ENCODE measurements around the gene KCNB1.
"Not testable (repeated sequence)": the region's sequence is repeated elsewhere in the genome, so short reads cannot be mapped to it uniquely, and the experiment has no call there.

Gene KCNB1

DNA sequence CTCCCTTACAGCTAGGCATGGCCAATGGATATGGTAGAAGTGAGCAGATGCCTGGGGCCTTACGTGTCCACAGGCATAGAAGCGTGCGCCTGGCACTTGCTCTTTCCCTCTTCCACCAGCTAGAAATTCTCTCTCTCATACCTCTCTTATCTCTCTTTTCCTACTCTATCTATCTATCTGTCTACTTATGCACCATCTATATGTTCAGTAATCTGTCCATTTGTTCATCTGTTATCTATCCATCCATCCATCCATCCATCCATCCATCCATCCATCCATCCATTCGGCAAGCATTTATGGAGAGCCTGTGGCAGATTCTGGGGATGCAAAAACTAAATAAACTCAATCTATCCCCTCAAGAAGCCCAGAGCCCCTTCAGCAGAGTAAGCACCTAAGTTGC is 70.2 kb downstream of the KCNB1 start:
- H3K4me3 ChIP-seq (ENCODE audit: low read depth, low read length), result no peak overlapping the region

DNA sequence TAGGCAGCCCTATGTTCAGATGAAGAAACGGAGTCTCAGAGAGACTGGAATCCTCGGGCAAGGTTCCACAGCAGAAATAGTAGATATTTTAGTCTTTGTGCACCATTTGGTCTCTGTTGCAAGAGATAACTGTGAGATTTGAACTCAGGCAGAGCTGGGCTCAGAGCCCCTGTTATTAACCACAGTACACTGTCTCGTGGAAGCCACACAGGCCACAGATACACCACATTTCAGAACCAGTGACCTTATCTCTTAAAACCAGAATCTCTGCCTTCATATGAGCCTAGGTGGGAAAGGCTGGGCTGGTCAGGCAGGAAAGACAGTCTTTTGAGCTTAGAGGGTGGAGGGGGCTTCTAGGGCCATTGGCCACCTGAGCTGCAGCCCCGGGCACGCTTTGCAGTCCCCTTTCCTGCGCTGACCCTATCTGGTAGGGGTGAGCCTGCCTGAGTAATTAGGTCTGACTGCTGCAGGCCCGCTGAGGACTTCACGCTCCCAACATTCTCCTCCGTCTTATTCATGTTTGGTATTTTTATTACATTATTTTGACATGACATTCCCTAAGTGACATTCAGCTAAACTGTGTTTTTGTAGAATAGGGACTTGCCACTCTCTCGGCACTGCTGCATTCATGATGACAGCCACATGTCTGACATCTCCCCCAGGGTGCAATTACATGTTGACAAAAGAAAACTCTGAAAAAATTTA is 71.1 kb downstream of the KCNB1 start:
- H3K4me3 ChIP-seq (ENCODE audit: low read depth, low read length), result no peak overlapping the region

GRCh38 chr20:49409975-49410621 is 72.4 kb downstream of the KCNB1 start:
- H3K4me3 ChIP-seq (ENCODE audit: low read depth, low read length), result not testable (repeated sequence)

DNA sequence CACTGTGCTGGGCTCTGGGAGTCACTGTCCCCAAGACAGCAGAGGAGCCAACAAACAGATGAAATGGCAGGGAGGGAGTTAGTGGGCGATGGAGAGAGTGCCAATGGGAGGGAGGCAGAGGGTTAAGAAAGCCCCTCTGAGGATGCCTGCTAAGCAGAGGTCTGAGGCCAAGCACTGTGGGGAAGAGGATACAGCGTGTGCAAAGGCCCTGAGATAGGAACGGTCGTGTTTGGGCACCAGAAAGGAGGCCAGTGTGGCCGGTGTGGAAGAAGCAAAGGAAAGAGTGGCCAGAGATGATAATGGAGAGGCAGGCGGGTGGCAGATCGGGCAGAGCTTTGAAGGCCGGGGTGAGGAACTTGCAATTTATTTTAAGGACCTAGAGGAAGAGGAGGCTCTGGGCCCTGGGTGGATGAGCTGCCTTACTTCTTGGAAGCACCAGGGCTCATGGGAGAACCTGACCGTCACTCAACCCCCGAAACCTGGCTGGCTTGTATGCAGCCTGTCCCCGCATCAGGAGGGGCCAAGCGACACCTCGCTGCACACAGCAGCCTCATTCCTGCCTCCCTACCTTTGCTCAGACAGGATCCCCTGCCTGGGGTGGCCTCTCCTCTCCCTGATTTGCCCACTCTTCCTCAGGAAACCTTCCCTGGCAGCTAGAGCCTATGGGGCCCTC is 73.0 kb downstream of the KCNB1 start:
- no peak overlapping the region for H3K4me3 ChIP-seq (ENCODE audit: low read depth, low read length)

GRCh38 chr20:49408509-49409104 is 73.9 kb downstream of the KCNB1 start:
- H3K4me3 ChIP-seq (ENCODE audit: low read depth, low read length), result no peak overlapping the region

- H3K4me3 ChIP-seq (ENCODE audit: low read depth, low read length), result no peak overlapping the region
Observed at GRCh38 chr20:49406666-49407065, 75.8 kb downstream of the KCNB1 start.

DNA sequence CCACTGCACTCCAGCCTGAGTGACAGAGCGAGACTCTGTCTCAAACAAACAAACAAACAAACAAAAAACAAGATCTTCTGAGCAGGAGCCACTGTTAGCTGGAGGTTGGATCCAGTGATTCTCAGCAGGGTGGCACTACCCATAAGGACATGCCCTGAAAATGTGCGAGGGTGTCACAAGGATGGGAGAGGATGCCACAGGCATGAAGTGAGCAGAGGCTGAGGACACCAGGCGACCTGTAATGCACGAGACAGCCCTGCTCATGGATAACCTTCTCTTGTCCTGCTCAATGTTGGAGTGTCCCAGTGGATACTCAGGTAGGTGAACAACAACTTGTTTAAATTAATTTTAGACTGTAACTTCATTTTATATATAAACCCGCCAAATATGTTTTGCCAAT is 76.8 kb downstream of the KCNB1 start:
- H3K4me3 ChIP-seq (ENCODE audit: low read depth, low read length), result no peak overlapping the region

- no peak overlapping the region for H3K4me3 ChIP-seq (ENCODE audit: low read depth, low read length)
Observed at GRCh38 chr20:49405062-49405683, 77.3 kb downstream of the KCNB1 start.

GRCh38 chr20:49404461-49404860 is 78.0 kb downstream of the KCNB1 start:
- H3K4me3 ChIP-seq (ENCODE audit: low read depth, low read length), result no peak overlapping the region

DNA sequence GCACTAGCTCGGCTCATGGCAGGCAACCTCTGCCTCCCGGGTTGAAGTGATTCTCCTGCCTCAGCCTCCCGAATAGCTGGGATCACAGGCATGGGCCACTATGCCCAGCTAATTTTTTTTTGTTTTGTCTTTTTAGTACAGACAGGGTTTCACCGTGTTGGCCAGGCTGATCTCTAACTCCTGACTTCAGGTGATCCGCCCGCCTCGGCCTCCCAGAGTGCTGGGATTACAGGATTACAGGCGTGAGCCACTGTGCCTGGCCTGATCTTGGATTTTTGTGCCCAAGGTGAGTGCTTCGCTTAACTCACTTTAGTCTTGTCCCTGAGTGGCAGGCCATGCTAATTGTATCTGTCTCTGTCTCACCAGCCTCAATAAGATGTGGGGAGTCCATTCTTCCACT is 78.6 kb downstream of the KCNB1 start:
- no peak overlapping the region for H3K4me3 ChIP-seq (ENCODE audit: low read depth, low read length)

DNA sequence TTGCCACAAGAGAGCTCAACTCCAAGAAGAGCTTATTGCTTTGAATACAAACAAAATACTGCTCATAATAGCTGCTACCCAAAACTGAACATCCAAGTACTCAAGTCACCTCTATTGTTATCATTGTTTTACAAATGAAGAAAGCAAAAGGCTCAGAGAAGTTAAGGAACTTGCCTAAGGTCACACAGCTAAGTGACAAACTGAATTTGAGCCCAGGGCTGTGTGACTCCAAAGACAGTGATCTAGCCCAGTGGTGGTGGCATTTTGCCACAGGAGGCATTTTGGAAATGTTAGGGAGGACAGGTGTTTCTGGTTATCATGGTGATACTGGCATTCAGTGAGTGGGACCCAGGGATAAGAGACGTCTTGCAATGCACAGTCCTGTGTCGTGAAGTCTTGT is 79.5 kb downstream of the KCNB1 start:
- H3K4me3 ChIP-seq (ENCODE audit: low read depth, low read length), result no peak overlapping the region

DNA sequence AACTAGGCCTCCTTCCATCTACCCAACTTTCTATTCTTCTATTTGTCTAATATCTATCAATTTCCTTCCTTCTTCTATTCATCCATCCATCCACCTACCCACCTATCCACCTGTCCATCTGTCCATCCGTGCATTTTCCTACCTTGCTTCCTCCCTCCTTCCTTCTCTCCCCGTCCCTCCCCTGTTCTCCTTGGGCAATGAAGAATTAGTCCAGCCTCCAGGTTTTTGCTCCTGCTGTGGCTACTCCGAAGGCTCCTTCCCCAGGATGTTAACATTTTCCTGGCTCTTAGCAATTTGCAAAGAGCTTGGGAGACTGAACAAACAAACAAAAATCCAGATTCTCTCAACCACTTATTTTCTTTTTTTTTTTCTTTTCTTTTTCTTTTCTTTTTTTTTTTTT is 81.6 kb downstream of the KCNB1 start:
- H3K4me3 ChIP-seq (ENCODE audit: low read depth, low read length), result no peak overlapping the region

GRCh38 chr20:49400410-49400809 is 82.1 kb downstream of the KCNB1 start:
- no peak overlapping the region for H3K4me3 ChIP-seq (ENCODE audit: low read depth, low read length)

DNA sequence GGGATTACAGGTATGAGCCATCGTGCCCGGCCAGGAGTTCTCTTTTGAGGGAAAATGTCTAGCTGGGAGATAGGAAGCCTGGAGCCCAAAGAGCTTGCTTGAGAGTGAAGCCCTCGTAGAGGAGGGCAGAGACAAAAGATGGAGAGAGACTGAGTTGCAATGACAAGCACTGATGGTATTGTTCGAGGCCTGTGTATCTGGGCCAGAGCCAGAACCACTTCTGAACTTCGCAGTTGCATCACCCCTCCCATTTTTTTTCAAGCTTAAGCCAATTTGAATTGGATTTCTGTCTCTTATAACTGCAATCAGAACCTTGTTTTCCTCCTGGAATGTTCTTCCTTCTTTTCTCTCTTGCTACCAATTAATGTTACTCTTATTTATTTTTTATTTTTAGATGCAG is 83.1 kb downstream of the KCNB1 start:
- no peak overlapping the region for H3K4me3 ChIP-seq (ENCODE audit: low read depth, low read length)

GRCh38 chr20:49398401-49399144 is 83.9 kb downstream of the KCNB1 start:
- H3K4me3 ChIP-seq (ENCODE audit: low read depth, low read length), result no peak overlapping the region

DNA sequence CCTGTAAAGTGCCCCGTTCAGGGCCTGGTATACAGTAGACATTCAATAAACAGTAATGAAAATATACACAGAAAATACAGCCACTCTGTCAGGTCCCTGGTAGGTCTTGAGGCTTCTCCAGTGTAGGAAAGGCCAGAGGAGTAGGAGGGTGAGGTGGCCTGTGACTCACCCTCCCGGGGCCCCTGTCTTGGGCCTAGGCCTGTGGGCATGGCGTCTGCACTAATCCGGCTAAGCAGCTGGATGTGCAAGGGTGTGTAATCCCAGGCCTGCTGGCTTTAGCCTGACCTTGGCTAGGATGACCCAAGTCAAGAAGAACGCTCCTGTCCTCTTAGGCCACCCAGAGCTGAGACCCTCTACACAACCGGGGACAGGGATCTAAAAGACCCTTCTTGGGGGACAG is 84.9 kb downstream of the KCNB1 start:
- H3K4me3 ChIP-seq (ENCODE audit: low read depth, low read length), result no peak overlapping the region

- no peak overlapping the region for H3K4me3 ChIP-seq (ENCODE audit: low read depth, low read length)
Observed at GRCh38 chr20:49396230-49396629, 86.2 kb downstream of the KCNB1 start.

GRCh38 chr20:49395659-49396058 is 86.8 kb downstream of the KCNB1 start:
- H3K4me3 ChIP-seq (ENCODE audit: low read depth, low read length), result no peak overlapping the region

- H3K4me3 ChIP-seq (ENCODE audit: low read depth, low read length), result no peak overlapping the region
Observed at GRCh38 chr20:49395183-49395582, 87.3 kb downstream of the KCNB1 start.

DNA sequence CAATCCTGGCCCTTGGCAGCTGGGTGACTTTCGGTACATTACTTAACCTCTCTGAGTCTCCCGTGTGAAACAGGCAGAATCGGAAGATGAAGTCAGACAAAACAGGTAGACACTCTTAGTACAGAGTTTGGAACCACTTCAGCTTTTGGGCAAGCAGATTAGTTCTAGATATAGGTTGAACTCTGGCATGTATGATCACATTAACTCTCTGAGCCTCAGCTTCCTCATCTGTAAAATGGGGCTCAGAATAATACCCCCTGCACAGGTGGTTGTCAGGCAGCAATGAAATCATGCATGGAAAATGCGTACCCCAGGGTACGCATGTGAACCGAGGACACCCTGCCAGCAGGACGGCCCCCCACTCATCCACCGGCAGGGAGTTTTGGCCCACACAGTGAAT is 87.7 kb downstream of the KCNB1 start:
- no peak overlapping the region for H3K4me3 ChIP-seq (ENCODE audit: low read depth, low read length)

DNA sequence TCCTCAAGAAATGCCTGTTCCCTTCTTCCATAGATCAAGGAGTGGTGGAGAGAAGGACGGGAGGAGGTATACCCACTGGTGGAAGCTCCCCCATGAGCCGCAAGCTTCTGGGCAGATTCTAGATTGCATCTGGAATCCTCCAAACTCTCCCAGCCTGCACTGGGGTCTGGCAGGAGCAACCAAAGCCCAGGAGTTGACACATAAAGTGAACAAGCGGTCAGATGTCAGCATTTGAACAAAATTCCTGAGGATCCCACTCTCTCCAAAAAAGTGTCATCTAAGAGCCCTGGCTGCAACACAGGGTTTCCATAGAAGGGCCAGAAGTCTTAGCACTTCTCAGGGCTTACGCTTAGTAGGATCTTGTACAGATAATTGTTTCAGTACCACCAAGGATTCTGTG is 88.2 kb downstream of the KCNB1 start:
- H3K4me3 ChIP-seq (ENCODE audit: low read depth, low read length), result no peak overlapping the region
